ENCODE measurements around the gene CADM1. TPM values are rescaled to one million over a fixed set of nuclear protein-coding genes. Genes with fewer than 3 reads are reported as not detected.

CADM1 gene
- total and polyA plus RNA-seq, 4 experiments from 2014 or later = 2.8 to 5.6 (median 3.3) TPM

GRCh38 chr11:115466122-115466521, 38.1 kb downstream of the CADM1 start:
- H3K27me3 Mint-ChIP-seq = no peaks in the 10 kb centered on the region
- H3K9me3 Mint-ChIP-seq = peaks cover 0 to 6% (median under 1%) of the 10 kb centered on the region in 8 donors
- POLR2A ChIA-PET (ENCODE audit: partially characterized antibody) = no interaction called here
- H3K36me3 Mint-ChIP-seq = no peaks in the 10 kb centered on the region
- no peaks in the 10 kb centered on the region for H3K4me1 ChIP-seq (ENCODE audit: insufficient read depth, low read length)
- intact Hi-C loops (cut with micrococcal nuclease) = no loop called here
- CTCF ChIA-PET (ENCODE audit: partially characterized antibody) = no interaction called here
- no peak for DNase-seq
- no peak overlapping the region for H3K27ac Mint-ChIP-seq
- H3K27me3 ChIP-seq (ENCODE audit: insufficient read depth, low read length) = no peaks in the 10 kb centered on the region
- H3K9me3 ChIP-seq (ENCODE audit: control insufficient read depth in 1 of 2, low read length in 2 of 2) = no peaks in the 10 kb centered on the region
- no peak overlapping the region for H3K27ac ChIP-seq (ENCODE audit: low read depth, low read length)
- no peak overlapping the region for H3K4me3 ChIP-seq (ENCODE audit: low read length in 2 of 2)
- H3K36me3 ChIP-seq (ENCODE audit: insufficient read depth, low read length) = no peaks in the 10 kb centered on the region
- no peaks in the 10 kb centered on the region for H3K4me1 Mint-ChIP-seq
- no peak overlapping the region for H3K4me3 Mint-ChIP-seq

- no peaks in the 10 kb centered on the region for H3K27me3 ChIP-seq (ENCODE audit: insufficient read depth, low read length)
- H3K36me3 ChIP-seq (ENCODE audit: insufficient read depth, low read length) = no peaks in the 10 kb centered on the region
- Mint-ChIP-seq H3K9me3 (peaks cover 0 to 6% (median under 1%) of the 10 kb centered on the region in 8 donors), H3K27ac (no peak overlapping the region), H3K4me1 (no peaks in the 10 kb centered on the region), H3K36me3 (no peaks in the 10 kb centered on the region), H3K27me3 (no peaks in the 10 kb centered on the region), H3K4me3 (no peak overlapping the region)
- POLR2A ChIA-PET (ENCODE audit: partially characterized antibody) = no interaction called here
- no peak for DNase-seq
- CTCF ChIA-PET (ENCODE audit: partially characterized antibody) = no interaction called here
- intact Hi-C loops (cut with micrococcal nuclease) = no loop called here
- H3K4me3 ChIP-seq (ENCODE audit: low read length in 2 of 2) = no peak overlapping the region
- no peaks in the 10 kb centered on the region for H3K4me1 ChIP-seq (ENCODE audit: insufficient read depth, low read length)
- H3K27ac ChIP-seq (ENCODE audit: low read depth, low read length) = no peak overlapping the region
- no peaks in the 10 kb centered on the region for H3K9me3 ChIP-seq (ENCODE audit: control insufficient read depth in 1 of 2, low read length in 2 of 2)
Measured at GRCh38 chr11:115464269-115464668, 39.9 kb downstream of the CADM1 start.

GRCh38 chr11:115463606-115464005, 40.6 kb downstream of the CADM1 start:
- no peak for DNase-seq
- no peaks in the 10 kb centered on the region for H3K4me1 ChIP-seq (ENCODE audit: insufficient read depth, low read length)
- H3K27ac ChIP-seq (ENCODE audit: low read depth, low read length) = no peak overlapping the region
- Mint-ChIP-seq H3K27ac (no peak overlapping the region), H3K4me3 (no peak overlapping the region), H3K27me3 (no peaks in the 10 kb centered on the region), H3K4me1 (no peaks in the 10 kb centered on the region), H3K36me3 (no peaks in the 10 kb centered on the region), H3K9me3 (peaks cover 0 to 6% (median under 1%) of the 10 kb centered on the region in 8 donors)
- no peaks in the 10 kb centered on the region for H3K27me3 ChIP-seq (ENCODE audit: insufficient read depth, low read length)
- intact Hi-C loops (cut with micrococcal nuclease) = no loop called here
- no peak overlapping the region for H3K4me3 ChIP-seq (ENCODE audit: low read length in 2 of 2)
- no peaks in the 10 kb centered on the region for H3K36me3 ChIP-seq (ENCODE audit: insufficient read depth, low read length)
- CTCF ChIA-PET (ENCODE audit: partially characterized antibody) = no interaction called here
- H3K9me3 ChIP-seq (ENCODE audit: control insufficient read depth in 1 of 2, low read length in 2 of 2) = no peaks in the 10 kb centered on the region
- POLR2A ChIA-PET (ENCODE audit: partially characterized antibody) = no interaction called here

DNA sequence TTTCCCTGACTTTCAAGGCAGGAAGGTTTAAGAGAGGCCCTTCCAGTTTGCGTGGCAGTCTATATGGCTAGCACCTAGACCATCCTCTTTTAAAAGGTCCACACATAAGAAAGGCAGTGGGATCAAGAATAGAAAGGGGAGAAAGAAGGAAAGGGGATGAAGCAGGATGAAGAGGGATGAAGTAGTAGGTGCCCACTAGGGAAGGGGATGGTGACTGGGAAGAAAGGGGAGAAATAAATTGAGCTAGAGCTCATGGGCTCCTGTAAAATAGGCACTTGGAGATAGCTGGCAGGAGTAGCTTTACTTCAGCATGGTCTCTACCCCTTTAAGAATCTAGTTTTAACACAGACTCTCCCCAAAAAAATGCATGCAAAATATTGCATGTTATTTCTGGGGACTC, 41.5 kb downstream of the CADM1 start:
- Mint-ChIP-seq H3K27ac (no peak overlapping the region), H3K9me3 (peaks cover 0 to 6% (median 0%) of the 10 kb centered on the region in 8 donors), H3K4me3 (peak overlapping the region in 1 of 8 donors; percentile 29), H3K4me1 (no peaks in the 10 kb centered on the region), H3K27me3 (no peaks in the 10 kb centered on the region), H3K36me3 (no peaks in the 10 kb centered on the region)
- intact Hi-C loops (cut with micrococcal nuclease) = no loop called here
- Histone ChIP-seq H3K36me3 (ENCODE audit: insufficient read depth, low read length) (no peaks in the 10 kb centered on the region), H3K4me1 (ENCODE audit: insufficient read depth, low read length) (no peaks in the 10 kb centered on the region), H3K9me3 (ENCODE audit: control insufficient read depth in 1 of 2, low read length in 2 of 2) (no peaks in the 10 kb centered on the region), H3K27ac (ENCODE audit: low read depth, low read length) (no peak overlapping the region), H3K27me3 (ENCODE audit: insufficient read depth, low read length) (no peaks in the 10 kb centered on the region), H3K4me3 (ENCODE audit: low read length in 2 of 2) (no peak overlapping the region)
- POLR2A ChIA-PET (ENCODE audit: partially characterized antibody) = no interaction called here
- CTCF ChIA-PET (ENCODE audit: partially characterized antibody) = no interaction called here
- no peak for DNase-seq

DNA sequence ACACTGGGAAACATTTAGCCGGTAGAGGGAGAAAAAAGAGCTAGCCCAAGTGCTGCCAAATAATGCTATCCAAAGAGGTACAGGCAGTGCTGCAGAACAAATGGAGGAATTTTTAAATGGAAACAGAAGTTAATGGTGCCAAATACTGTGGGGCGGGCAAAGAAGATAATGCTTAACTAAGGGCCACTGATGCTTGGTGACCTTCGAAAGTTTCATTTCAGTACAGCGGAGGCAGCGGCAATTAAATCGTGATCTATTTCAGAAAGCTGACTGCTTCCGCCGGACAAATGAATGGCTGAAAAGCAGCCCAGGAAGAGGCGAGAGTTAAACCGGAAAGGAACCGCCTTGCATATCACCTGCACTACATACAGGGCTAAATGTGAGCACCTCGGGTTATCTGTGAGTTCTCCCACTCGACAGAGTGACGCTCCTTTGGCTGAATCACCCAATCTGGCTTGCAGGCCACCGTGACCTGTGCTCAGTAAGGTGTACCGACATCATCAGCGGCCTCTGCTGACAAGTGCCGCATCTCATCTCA, 42.1 kb downstream of the CADM1 start:
- ChIA-PET CTCF (ENCODE audit: partially characterized antibody) (no interaction called here), POLR2A (ENCODE audit: partially characterized antibody) (no interaction called here)
- no peaks in the 10 kb centered on the region for H3K27me3 ChIP-seq (ENCODE audit: insufficient read depth, low read length)
- no peaks in the 10 kb centered on the region for H3K9me3 ChIP-seq (ENCODE audit: control insufficient read depth in 1 of 2, low read length in 2 of 2)
- no peaks in the 10 kb centered on the region for H3K4me1 Mint-ChIP-seq
- no peaks in the 10 kb centered on the region for H3K36me3 ChIP-seq (ENCODE audit: insufficient read depth, low read length)
- H3K27me3 Mint-ChIP-seq = no peaks in the 10 kb centered on the region
- H3K4me3 ChIP-seq (ENCODE audit: low read length in 2 of 2) = no peak overlapping the region
- no peak overlapping the region for H3K27ac Mint-ChIP-seq
- H3K4me1 ChIP-seq (ENCODE audit: insufficient read depth, low read length) = no peaks in the 10 kb centered on the region
- H3K4me3 Mint-ChIP-seq = no peak overlapping the region
- no peak overlapping the region for H3K27ac ChIP-seq (ENCODE audit: low read depth, low read length)
- H3K9me3 Mint-ChIP-seq = peaks cover 0 to 6% (median 0%) of the 10 kb centered on the region in 8 donors
- DNase-seq = no peak
- intact Hi-C loops (cut with micrococcal nuclease) = no loop called here
- H3K36me3 Mint-ChIP-seq = no peaks in the 10 kb centered on the region

DNA sequence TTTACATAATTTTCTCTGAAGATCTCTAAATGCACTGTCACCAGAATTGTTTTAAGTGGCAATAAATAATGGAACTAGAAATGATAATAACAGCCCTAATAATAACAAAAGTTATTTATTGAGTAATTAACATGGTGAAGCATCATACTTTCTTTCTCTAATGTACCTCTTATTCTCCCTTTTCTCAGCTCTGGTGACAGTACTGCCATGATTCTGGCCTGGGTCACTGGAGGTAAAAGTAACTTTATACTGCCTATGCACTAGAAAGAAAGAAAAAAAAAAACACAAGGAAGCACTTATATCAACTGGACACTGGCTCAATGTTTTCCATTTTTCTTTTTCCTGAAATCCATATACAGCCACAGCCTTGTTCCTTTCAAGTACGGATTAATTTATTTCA, 43.7 kb downstream of the CADM1 start:
- H3K27ac ChIP-seq (ENCODE audit: low read depth, low read length) = no peak overlapping the region
- Mint-ChIP-seq H3K4me3 (no peak overlapping the region), H3K36me3 (no peaks in the 10 kb centered on the region), H3K4me1 (no peaks in the 10 kb centered on the region), H3K9me3 (peaks cover 0 to 6% (median 0%) of the 10 kb centered on the region in 8 donors), H3K27me3 (no peaks in the 10 kb centered on the region), H3K27ac (no peak overlapping the region)
- intact Hi-C loops (cut with micrococcal nuclease) = no loop called here
- DNase-seq = no peak
- ChIA-PET POLR2A (ENCODE audit: partially characterized antibody) (no interaction called here), CTCF (ENCODE audit: partially characterized antibody) (no interaction called here)
- no peaks in the 10 kb centered on the region for H3K4me1 ChIP-seq (ENCODE audit: insufficient read depth, low read length)
- H3K4me3 ChIP-seq (ENCODE audit: low read length in 2 of 2) = no peak overlapping the region
- no peaks in the 10 kb centered on the region for H3K27me3 ChIP-seq (ENCODE audit: insufficient read depth, low read length)
- H3K36me3 ChIP-seq (ENCODE audit: insufficient read depth, low read length) = no peaks in the 10 kb centered on the region
- H3K9me3 ChIP-seq (ENCODE audit: control insufficient read depth in 1 of 2, low read length in 2 of 2) = no peaks in the 10 kb centered on the region

DNA sequence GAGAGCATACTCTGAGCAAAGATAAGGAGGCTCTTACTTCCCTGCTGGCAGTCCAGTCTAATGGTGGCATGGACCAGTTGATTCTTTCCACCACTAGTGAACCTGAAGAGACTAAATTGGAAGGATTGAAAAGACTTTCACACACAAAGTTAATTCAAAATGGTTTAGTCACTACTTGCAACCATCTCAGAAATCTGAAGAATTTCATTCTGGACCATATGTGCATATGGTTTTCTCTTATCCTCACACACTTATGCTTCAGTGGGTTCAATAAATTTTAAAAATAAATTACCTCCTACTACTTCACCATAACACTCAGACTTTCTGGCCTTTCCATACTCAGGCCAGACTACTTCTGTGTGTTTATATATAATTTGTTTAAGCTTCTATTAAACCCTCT, 44.7 kb downstream of the CADM1 start:
- no peak overlapping the region for H3K27ac ChIP-seq (ENCODE audit: low read depth, low read length)
- no peak overlapping the region for H3K4me3 Mint-ChIP-seq
- DNase-seq = no peak
- H3K9me3 ChIP-seq (ENCODE audit: control insufficient read depth in 1 of 2, low read length in 2 of 2) = no peaks in the 10 kb centered on the region
- H3K4me1 Mint-ChIP-seq = no peaks in the 10 kb centered on the region
- H3K27ac Mint-ChIP-seq = no peak overlapping the region
- intact Hi-C loops (cut with micrococcal nuclease) = no loop called here
- peaks cover 0 to 2% (median 0%) of the 10 kb centered on the region in 8 donors for H3K9me3 Mint-ChIP-seq
- H3K4me1 ChIP-seq (ENCODE audit: insufficient read depth, low read length) = no peaks in the 10 kb centered on the region
- H3K27me3 Mint-ChIP-seq = no peaks in the 10 kb centered on the region
- H3K36me3 ChIP-seq (ENCODE audit: insufficient read depth, low read length) = no peaks in the 10 kb centered on the region
- CTCF ChIA-PET (ENCODE audit: partially characterized antibody) = no interaction called here
- no peaks in the 10 kb centered on the region for H3K36me3 Mint-ChIP-seq
- no peak overlapping the region for H3K4me3 ChIP-seq (ENCODE audit: low read length in 2 of 2)
- H3K27me3 ChIP-seq (ENCODE audit: insufficient read depth, low read length) = no peaks in the 10 kb centered on the region
- POLR2A ChIA-PET (ENCODE audit: partially characterized antibody) = no interaction called here

- ChIA-PET CTCF (ENCODE audit: partially characterized antibody) (no interaction called here), POLR2A (ENCODE audit: partially characterized antibody) (no interaction called here)
- no peaks in the 10 kb centered on the region for H3K36me3 Mint-ChIP-seq
- Histone ChIP-seq H3K9me3 (ENCODE audit: control insufficient read depth in 1 of 2, low read length in 2 of 2) (no peaks in the 10 kb centered on the region), H3K27me3 (ENCODE audit: insufficient read depth, low read length) (no peaks in the 10 kb centered on the region), H3K36me3 (ENCODE audit: insufficient read depth, low read length) (no peaks in the 10 kb centered on the region), H3K4me1 (ENCODE audit: insufficient read depth, low read length) (no peaks in the 10 kb centered on the region), H3K4me3 (ENCODE audit: low read length in 2 of 2) (no peak overlapping the region), H3K27ac (ENCODE audit: low read depth, low read length) (no peak overlapping the region)
- DNase-seq = no peak
- H3K4me1 Mint-ChIP-seq = no peaks in the 10 kb centered on the region
- H3K9me3 Mint-ChIP-seq = peaks cover 0 to 2% (median 0%) of the 10 kb centered on the region in 8 donors
- intact Hi-C loops (cut with micrococcal nuclease) = no loop called here
- H3K27ac Mint-ChIP-seq = no peak overlapping the region
- H3K4me3 Mint-ChIP-seq = no peak overlapping the region
- H3K27me3 Mint-ChIP-seq = no peaks in the 10 kb centered on the region
Measured at GRCh38 chr11:115458877-115459276, 45.3 kb downstream of the CADM1 start.

All from CD4-positive, alpha-beta memory T cell (primary cell).